HG03521 (cell line): ENCODE results near the gene PPIH.
"Not testable (repeated sequence)": the region's sequence is repeated elsewhere in the genome, so short reads cannot be mapped to it uniquely, and the experiment has no call there.

Experiments used
- ATAC-seq: cut with Tn5 transposase; IDR thresholded peaks from one replicate; pipeline ENCODE4 v1.9.1; 2021; ENCODE audit warnings: mild to moderate bottlenecking, moderate library complexity; ENCODE audit not compliant: unreplicated experiment

Gene PPIH

GRCh38 chr1:42657981-42658876 is at the start of gene PPIH:
Gene PPIH (plus strand): TSS chr1:42658423. CDS start chr1:42658447, 24 bp downstream.
- ATAC-seq, result peak; percentile 95

- ATAC-seq, result no peak
Measured at GRCh38 chr1:42613803-42614131, 44.5 kb upstream of the PPIH start.

- ATAC-seq, result no peak
Measured at GRCh38 chr1:42618866-42619265, 39.4 kb upstream of the PPIH start.

GRCh38 chr1:42620307-42620706 is 37.9 kb upstream of the PPIH start:
- ATAC-seq, result no peak

GRCh38 chr1:42621180-42621579 is 37.0 kb upstream of the PPIH start:
- ATAC-seq, result not testable (repeated sequence)

GRCh38 chr1:42627205-42627604 is 31.0 kb upstream of the PPIH start:
- ATAC-seq, result not testable (repeated sequence)

GRCh38 chr1:42639116-42639515 is 19.1 kb upstream of the PPIH start:
- no peak for ATAC-seq

GRCh38 chr1:42646056-42646455 is 12.2 kb upstream of the PPIH start:
- no peak for ATAC-seq

GRCh38 chr1:42657201-42657600 is 1.0 kb upstream of the PPIH start:
- no peak for ATAC-seq

- no peak for ATAC-seq
Measured at GRCh38 chr1:42658877-42659337, 684 bp downstream of the PPIH start.

GRCh38 chr1:42660907-42661500 is 2.8 kb downstream of the PPIH start:
- ATAC-seq, result no peak

GRCh38 chr1:42669936-42670335 is 11.7 kb downstream of the PPIH start:
- no peak for ATAC-seq

GRCh38 chr1:42670425-42670824 is 12.2 kb downstream of the PPIH start:
- no peak for ATAC-seq

- ATAC-seq, result no peak
Measured at GRCh38 chr1:42674214-42674613, 16.0 kb downstream of the PPIH start.

- no peak for ATAC-seq
Measured at GRCh38 chr1:42674682-42675081, 16.5 kb downstream of the PPIH start.

- ATAC-seq, result no peak
Measured at GRCh38 chr1:42675467-42675866, 17.2 kb downstream of the PPIH start.

- no peak for ATAC-seq
Measured at GRCh38 chr1:42676534-42677087, 18.4 kb downstream of the PPIH start.

GRCh38 chr1:42679364-42679983 is 21.3 kb downstream of the PPIH start:
- ATAC-seq, result no peak

- ATAC-seq, result no peak
Measured at GRCh38 chr1:42680055-42680454, 21.8 kb downstream of the PPIH start.

- no peak for ATAC-seq
Measured at GRCh38 chr1:42680921-42681683, 22.9 kb downstream of the PPIH start.
